PC-3 (cell line): Measurements from ENCODE around the gene EFNA5. TPM values are rescaled to one million over a fixed set of nuclear protein-coding genes. Genes with fewer than 3 reads are reported as not detected.

Experiments used
- ATAC-seq: fragments of 200-7000 bp; cut with Tn5 transposase; 2 replicates; pipeline ENCODE4 v1.9.1; 2020; ENCODE audit warnings: mild to moderate bottlenecking, moderate library complexity
- BruUV-seq: library from RNA; stranded (reverse); fragments of 400-500 nt; replicated peaks from 2 replicates; lab custom pipeline; 2021; lab: Mats Ljungman, UMichigan
- CTCF ChIA-PET: fragments of 300-600 bp; sonication (Branson Sonifier 250); formaldehyde crosslinking; loops from one replicate; lab custom pipeline; 2022; ENCODE audit warnings: antibody characterized with exemption; lab: Charles Lee
- POLR2A ChIA-PET: fragments of 300-600 bp; sonication (Branson Sonifier 250); formaldehyde crosslinking; loops from one replicate; lab custom pipeline; 2022; ENCODE audit warnings: antibody characterized with exemption; ENCODE audit not compliant: unreplicated experiment; lab: Charles Lee
- DNase-seq: peaks from one replicate; pipeline ENCODE4 v3.0.0-alpha.2; 2015
- H2AFZ ChIP-seq: fragments of 300-600 bp; sonication (generic); 2 replicates; pipeline ENCODE4 v1.6.0; 2016; ENCODE audit warnings: antibody characterized with exemption, low read length
- H3F3A ChIP-seq: fragments of 300-600 bp; sonication (generic); one replicate; pipeline ENCODE4 v1.6.0; 2017; ENCODE audit warnings: antibody characterized with exemption, low read length, control low read depth, mild to moderate bottlenecking; ENCODE audit not compliant: unreplicated experiment
- H3K27ac ChIP-seq: fragments of 300-600 bp; sonication (generic); 2 replicates; pipeline ENCODE4 v1.5.1; 2016; ENCODE audit warnings: mild to moderate bottlenecking, low read length
- H3K27me3 ChIP-seq: fragments of 300-600 bp; sonication (generic); 2 replicates; pipeline ENCODE4 v1.6.1; 2016; ENCODE audit warnings: low read length, mixed read lengths
- H3K36me3 ChIP-seq: fragments of 300-600 bp; sonication (generic); 2 replicates; pipeline ENCODE4 v1.6.1; 2016; ENCODE audit warnings: low read depth, mixed run types, low read length, mixed read lengths
- H3K4me1 ChIP-seq: fragments of 300-600 bp; sonication (generic); 2 replicates; pipeline ENCODE4 v1.5.1; 2016; ENCODE audit warnings: low read length; ENCODE audit not compliant: insufficient read depth
- H3K4me2 ChIP-seq: fragments of 300-600 bp; sonication (generic); 2 replicates; pipeline ENCODE4 v1.6.0; 2016; ENCODE audit warnings: low read length
- H3K4me3 ChIP-seq: fragments of 300-600 bp; sonication (generic); 2 replicates; pipeline ENCODE4 v1.5.1; 2016; ENCODE audit warnings: mild to moderate bottlenecking, low read length, mixed read lengths
- H3K79me2 ChIP-seq: fragments of 300-600 bp; sonication (generic); 2 replicates; pipeline ENCODE4 v1.6.1; 2017; ENCODE audit warnings: low read length, mixed read lengths
- H3K9ac ChIP-seq: fragments of 300-600 bp; sonication (generic); 2 replicates; pipeline ENCODE4 v1.6.0; 2016; ENCODE audit warnings: mild to moderate bottlenecking, low read length
- H3K9me2 ChIP-seq: fragments of 300-600 bp; sonication (generic); replicated peaks from 2 replicates; pipeline ENCODE4 v1.6.1; 2016; ENCODE audit warnings: mixed run types, low read length, mixed read lengths
- H3K9me3 ChIP-seq: fragments of 300-600 bp; sonication (generic); 2 replicates; pipeline ENCODE4 v1.6.1; 2016; ENCODE audit warnings: low read length, mixed read lengths
- H4K20me1 ChIP-seq: fragments of 300-600 bp; sonication (generic); 2 replicates; pipeline ENCODE4 v1.6.1; 2016; ENCODE audit warnings: low read length, mixed read lengths
- EZH2 ChIP-seq: fragments of 300-600 bp; sonication (generic); IDR thresholded peaks from one replicate; pipeline ENCODE4 v1.6.1; 2017; ENCODE audit warnings: antibody characterized with exemption, mild to moderate bottlenecking, low read length; ENCODE audit not compliant: unreplicated experiment
- EZH2phosphoT487 ChIP-seq: fragments of 300-600 bp; sonication (generic); IDR thresholded peaks from 2 replicates; pipeline ENCODE4 v1.6.1; 2018; ENCODE audit warnings: mild to moderate bottlenecking, antibody characterized with exemption, low read length, borderline replicate concordance
- intact Hi-C: fragments of 100-400 bp; cut with micrococcal nuclease; formaldehyde crosslinking; loops from 2 replicates; pipeline ENCODE4 v1.9.0; 2023
- total RNA-seq: library from RNA; depleted of rRNA; stranded (reverse); fragments of >200 nt; gene quantifications from 2 replicates; pipeline ENCODE4 v1.2.3, GENCODE V29; 2014
- TF ChIP-seq, protein P1 (sequence below): fragments of 300-600 bp; sonication (generic); conservative IDR thresholded peaks from 2 replicates; pipeline ENCODE4 v1.5.1; 2017; ENCODE audit warnings: antibody characterized with exemption, low read depth, mild to moderate bottlenecking, low read length

EFNA5 gene
- total RNA-seq, 1 experiment from 2014 or later, result 5.4 TPM

DNA sequence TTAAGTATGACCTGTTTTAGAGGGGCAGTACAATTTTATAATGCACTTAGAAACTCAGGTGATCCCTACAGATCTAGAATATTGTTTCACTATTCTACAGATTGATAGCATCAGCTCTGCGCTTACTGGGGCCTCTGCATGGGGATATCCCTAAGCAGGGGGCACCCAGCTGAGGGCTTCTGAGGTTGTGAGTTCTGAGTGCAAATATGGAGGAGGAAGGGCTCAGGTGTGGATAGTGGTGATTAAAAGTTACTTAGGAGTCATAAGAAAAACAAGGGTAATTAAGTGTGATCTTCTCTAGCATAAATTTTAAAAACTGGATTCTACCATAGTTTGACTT is 274.4 kb downstream of the EFNA5 start:
- ChIA-PET CTCF (no interaction called here), POLR2A (no interaction called here)
- Histone ChIP-seq H3K79me2 (no peaks in the 10 kb centered on the region), H3K4me2 (no peak overlapping the region), H3K4me3 (no peak overlapping the region), H2AFZ (no peak overlapping the region), H3K4me1 (no peaks in the 10 kb centered on the region), H3K27ac (no peak overlapping the region), H3K9me2 (no peaks in the 10 kb centered on the region), H3K27me3 (no peaks in the 10 kb centered on the region), H3K36me3 (no peaks in the 10 kb centered on the region), H3K9me3 (no peaks in the 10 kb centered on the region), H3F3A (no peaks in the 10 kb centered on the region), H4K20me1 (no peaks in the 10 kb centered on the region), H3K9ac (no peak overlapping the region)
- no peak for DNase-seq
- no peak for TF ChIP-seq EZH2
- no peak for TF ChIP-seq EZH2phosphoT487
- no TSS peak for BruUV-seq
- ATAC-seq, result no peak
- intact Hi-C loops, result no loop called here

DNA sequence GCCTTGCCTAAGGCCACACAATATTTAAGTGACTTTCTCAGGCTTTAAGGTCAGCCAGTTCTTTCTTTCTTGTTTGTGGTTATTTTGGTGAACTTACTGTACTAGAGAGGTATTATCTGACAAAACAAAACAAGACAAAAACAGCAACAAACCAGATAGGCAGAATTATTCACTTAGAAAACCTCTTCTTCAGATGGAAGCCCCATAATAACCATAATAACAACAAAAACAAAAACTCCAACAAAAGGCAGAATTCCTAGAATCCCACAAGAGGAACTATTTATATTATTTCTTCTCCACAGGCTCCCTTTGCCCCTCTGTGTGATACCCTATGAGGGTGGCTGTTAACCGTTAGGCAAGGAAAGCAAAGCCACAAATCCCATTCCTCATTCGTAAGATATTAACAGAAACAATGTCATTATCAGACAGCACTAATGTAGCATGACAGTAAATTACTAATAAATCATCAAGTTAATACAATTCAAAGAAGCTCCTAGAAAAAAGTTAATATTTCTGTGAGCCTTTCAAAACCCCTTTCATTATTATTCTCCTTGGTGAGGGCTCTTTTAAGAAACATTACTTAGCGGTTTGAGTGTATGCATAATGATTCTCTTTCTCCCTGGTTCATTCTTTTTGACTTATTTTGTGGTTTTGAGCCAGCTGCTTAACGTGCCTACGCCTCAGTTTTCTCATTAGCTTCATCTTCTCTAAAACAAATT is 274.9 kb downstream of the EFNA5 start:
- ATAC-seq (no peak), DNase-seq (no peak)
- Histone ChIP-seq H3K79me2 (no peaks in the 10 kb centered on the region), H3K36me3 (no peaks in the 10 kb centered on the region), H3K4me2 (no peak overlapping the region), H3K9me2 (no peaks in the 10 kb centered on the region), H3K4me3 (no peak overlapping the region), H3K9ac (no peak overlapping the region), H3K27me3 (no peaks in the 10 kb centered on the region), H3K9me3 (no peaks in the 10 kb centered on the region), H3F3A (no peaks in the 10 kb centered on the region), H3K27ac (no peak overlapping the region), H4K20me1 (no peaks in the 10 kb centered on the region), H2AFZ (no peak overlapping the region), H3K4me1 (no peaks in the 10 kb centered on the region)
- CTCF ChIA-PET, result no interaction called here
- no TSS peak for BruUV-seq
- intact Hi-C loops, result no loop called here
- TF ChIP-seq EZH2phosphoT487 (no peak), EZH2 (no peak)
- TF ChIP-seq, protein P1, sequence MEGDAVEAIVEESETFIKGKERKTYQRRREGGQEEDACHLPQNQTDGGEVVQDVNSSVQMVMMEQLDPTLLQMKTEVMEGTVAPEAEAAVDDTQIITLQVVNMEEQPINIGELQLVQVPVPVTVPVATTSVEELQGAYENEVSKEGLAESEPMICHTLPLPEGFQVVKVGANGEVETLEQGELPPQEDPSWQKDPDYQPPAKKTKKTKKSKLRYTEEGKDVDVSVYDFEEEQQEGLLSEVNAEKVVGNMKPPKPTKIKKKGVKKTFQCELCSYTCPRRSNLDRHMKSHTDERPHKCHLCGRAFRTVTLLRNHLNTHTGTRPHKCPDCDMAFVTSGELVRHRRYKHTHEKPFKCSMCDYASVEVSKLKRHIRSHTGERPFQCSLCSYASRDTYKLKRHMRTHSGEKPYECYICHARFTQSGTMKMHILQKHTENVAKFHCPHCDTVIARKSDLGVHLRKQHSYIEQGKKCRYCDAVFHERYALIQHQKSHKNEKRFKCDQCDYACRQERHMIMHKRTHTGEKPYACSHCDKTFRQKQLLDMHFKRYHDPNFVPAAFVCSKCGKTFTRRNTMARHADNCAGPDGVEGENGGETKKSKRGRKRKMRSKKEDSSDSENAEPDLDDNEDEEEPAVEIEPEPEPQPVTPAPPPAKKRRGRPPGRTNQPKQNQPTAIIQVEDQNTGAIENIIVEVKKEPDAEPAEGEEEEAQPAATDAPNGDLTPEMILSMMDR, result no peak
- POLR2A ChIA-PET, result no interaction called here

DNA sequence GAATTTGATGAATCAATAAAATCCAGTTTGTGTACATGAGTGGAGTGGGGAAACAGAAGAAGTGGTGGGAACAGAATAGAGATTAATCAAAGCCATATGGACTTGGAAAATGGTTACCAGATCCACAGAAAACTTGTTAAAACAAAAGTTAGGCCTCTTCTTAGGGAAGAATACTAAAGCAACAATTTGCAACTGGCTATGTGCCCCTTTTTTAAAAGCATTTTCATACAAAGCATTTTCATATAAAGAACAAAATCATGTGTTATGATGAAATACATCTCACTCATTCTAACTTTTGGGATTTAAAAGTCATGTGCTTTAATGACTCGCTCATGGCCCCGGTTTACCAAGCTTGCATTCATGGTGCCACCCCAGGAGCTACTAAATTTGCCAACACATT is 276.9 kb downstream of the EFNA5 start:
- TF ChIP-seq, protein P1, result no peak
- TF ChIP-seq EZH2 (no peak), EZH2phosphoT487 (no peak)
- no peaks in the 10 kb centered on the region for H3F3A ChIP-seq
- no peak overlapping the region for H3K4me2 ChIP-seq
- ChIA-PET CTCF (no interaction called here), POLR2A (no interaction called here)
- H4K20me1 ChIP-seq, result no peaks in the 10 kb centered on the region
- H3K36me3 ChIP-seq, result no peaks in the 10 kb centered on the region
- H3K79me2 ChIP-seq, result no peaks in the 10 kb centered on the region
- no peak overlapping the region for H2AFZ ChIP-seq
- ATAC-seq (no peak), DNase-seq (no peak)
- no peaks in the 10 kb centered on the region for H3K9me2 ChIP-seq
- H3K9me3 ChIP-seq, result no peaks in the 10 kb centered on the region
- H3K4me3 ChIP-seq, result no peak overlapping the region
- H3K27me3 ChIP-seq, result no peaks in the 10 kb centered on the region
- peaks cover 15% of the 10 kb centered on the region for H3K4me1 ChIP-seq
- no peak overlapping the region for H3K27ac ChIP-seq
- H3K9ac ChIP-seq, result no peak overlapping the region
- BruUV-seq, result no TSS peak
- intact Hi-C loops, result no loop called here
